ENCODE measurements around the gene ADAMTS18.

- no peak for TF ChIP-seq CTCF (IDR thresholded peaks at IDR 0.05)
- no peak for TF ChIP-seq POLR2A (IDR thresholded peaks at IDR 0.05)
Observed at GRCh38 chr16:77336637-77337036, 98.2 kb downstream of the ADAMTS18 start.

All from esophagus squamous epithelium (tissue), 4 donors.